ENCODE measurements around the gene CLMN.

The CLMN gene

GRCh38 chr14:95272057-95272456 lies 47.7 kb downstream of the CLMN start:
- H3K4me3 ChIP-seq (ENCODE audit: low read depth, low read length, poor library complexity, severe bottlenecking) = no peak overlapping the region
- no peak overlapping the region for H3K27ac ChIP-seq (ENCODE audit: low read depth, low read length, poor library complexity, severe bottlenecking)
- no peak overlapping the region for H2AFZ ChIP-seq (ENCODE audit: low read length)
- no peak overlapping the region for H3K4me2 ChIP-seq (ENCODE audit: low read length)
- no peaks in the 10 kb centered on the region for H3K27me3 ChIP-seq (ENCODE audit: insufficient read depth, low read length)
- no peaks in the 10 kb centered on the region for H3K36me3 ChIP-seq (ENCODE audit: insufficient read depth, low read length)
- no peaks in the 10 kb centered on the region for H3K4me1 ChIP-seq (ENCODE audit: insufficient read depth, low read length, severe bottlenecking)
- H3K9ac ChIP-seq (ENCODE audit: low read length) = no peak overlapping the region
- no peaks in the 10 kb centered on the region for H3K9me3 ChIP-seq (ENCODE audit: low read length)
- H3K79me2 ChIP-seq (ENCODE audit: insufficient read depth, low read length) = no peaks in the 10 kb centered on the region
- H4K20me1 ChIP-seq (ENCODE audit: insufficient read depth, low read length) = no peaks in the 10 kb centered on the region
- no peaks in the 10 kb centered on the region for H3F3A ChIP-seq (ENCODE audit: insufficient read depth, low read length)
- no peaks in the 10 kb centered on the region for H3K9me2 ChIP-seq (ENCODE audit: low read depth, low read length)
- TF ChIP-seq, protein P1, sequence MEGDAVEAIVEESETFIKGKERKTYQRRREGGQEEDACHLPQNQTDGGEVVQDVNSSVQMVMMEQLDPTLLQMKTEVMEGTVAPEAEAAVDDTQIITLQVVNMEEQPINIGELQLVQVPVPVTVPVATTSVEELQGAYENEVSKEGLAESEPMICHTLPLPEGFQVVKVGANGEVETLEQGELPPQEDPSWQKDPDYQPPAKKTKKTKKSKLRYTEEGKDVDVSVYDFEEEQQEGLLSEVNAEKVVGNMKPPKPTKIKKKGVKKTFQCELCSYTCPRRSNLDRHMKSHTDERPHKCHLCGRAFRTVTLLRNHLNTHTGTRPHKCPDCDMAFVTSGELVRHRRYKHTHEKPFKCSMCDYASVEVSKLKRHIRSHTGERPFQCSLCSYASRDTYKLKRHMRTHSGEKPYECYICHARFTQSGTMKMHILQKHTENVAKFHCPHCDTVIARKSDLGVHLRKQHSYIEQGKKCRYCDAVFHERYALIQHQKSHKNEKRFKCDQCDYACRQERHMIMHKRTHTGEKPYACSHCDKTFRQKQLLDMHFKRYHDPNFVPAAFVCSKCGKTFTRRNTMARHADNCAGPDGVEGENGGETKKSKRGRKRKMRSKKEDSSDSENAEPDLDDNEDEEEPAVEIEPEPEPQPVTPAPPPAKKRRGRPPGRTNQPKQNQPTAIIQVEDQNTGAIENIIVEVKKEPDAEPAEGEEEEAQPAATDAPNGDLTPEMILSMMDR (IDR thresholded peaks at IDR 0.05; ENCODE audit: low read length) = no peak
- no peak for TF ChIP-seq EZH2 (IDR thresholded peaks at IDR 0.05; ENCODE audit: borderline replicate concordance, low read length)

DNA sequence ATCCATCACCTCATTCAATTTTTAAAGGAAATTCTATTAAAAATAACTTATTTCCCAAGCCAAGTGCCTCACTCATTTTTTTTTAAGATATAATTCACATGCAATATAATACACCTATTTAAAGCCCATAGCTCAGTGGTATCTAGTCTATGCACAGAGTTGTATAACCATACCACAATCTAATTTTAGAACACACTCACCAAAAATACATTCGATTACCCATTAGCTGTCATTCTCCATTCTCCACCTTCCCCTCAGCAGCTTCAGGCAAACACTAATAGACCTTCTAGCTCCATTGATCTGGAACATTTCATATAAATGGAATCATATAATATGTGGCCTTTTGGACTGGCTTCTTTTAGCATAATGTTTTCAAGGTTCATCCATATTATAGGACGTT lies 49.5 kb downstream of the CLMN start:
- no peaks in the 10 kb centered on the region for H3K27me3 ChIP-seq (ENCODE audit: insufficient read depth, low read length)
- H3K36me3 ChIP-seq (ENCODE audit: insufficient read depth, low read length) = no peaks in the 10 kb centered on the region
- H3K4me1 ChIP-seq (ENCODE audit: insufficient read depth, low read length, severe bottlenecking) = no peaks in the 10 kb centered on the region
- H3K27ac ChIP-seq (ENCODE audit: low read depth, low read length, poor library complexity, severe bottlenecking) = no peak overlapping the region
- H3K9ac ChIP-seq (ENCODE audit: low read length) = no peak overlapping the region
- no peak overlapping the region for H2AFZ ChIP-seq (ENCODE audit: low read length)
- TF ChIP-seq, protein P1 (IDR thresholded peaks at IDR 0.05; ENCODE audit: low read length) = no peak
- no peak for TF ChIP-seq EZH2 (IDR thresholded peaks at IDR 0.05; ENCODE audit: borderline replicate concordance, low read length)
- no peaks in the 10 kb centered on the region for H3K9me2 ChIP-seq (ENCODE audit: low read depth, low read length)
- H3K4me2 ChIP-seq (ENCODE audit: low read length) = no peak overlapping the region
- H3K4me3 ChIP-seq (ENCODE audit: low read depth, low read length, poor library complexity, severe bottlenecking) = no peak overlapping the region
- H3F3A ChIP-seq (ENCODE audit: insufficient read depth, low read length) = no peaks in the 10 kb centered on the region
- H3K9me3 ChIP-seq (ENCODE audit: low read length) = no peaks in the 10 kb centered on the region
- H4K20me1 ChIP-seq (ENCODE audit: insufficient read depth, low read length) = no peaks in the 10 kb centered on the region
- H3K79me2 ChIP-seq (ENCODE audit: insufficient read depth, low read length) = no peaks in the 10 kb centered on the region

DNA sequence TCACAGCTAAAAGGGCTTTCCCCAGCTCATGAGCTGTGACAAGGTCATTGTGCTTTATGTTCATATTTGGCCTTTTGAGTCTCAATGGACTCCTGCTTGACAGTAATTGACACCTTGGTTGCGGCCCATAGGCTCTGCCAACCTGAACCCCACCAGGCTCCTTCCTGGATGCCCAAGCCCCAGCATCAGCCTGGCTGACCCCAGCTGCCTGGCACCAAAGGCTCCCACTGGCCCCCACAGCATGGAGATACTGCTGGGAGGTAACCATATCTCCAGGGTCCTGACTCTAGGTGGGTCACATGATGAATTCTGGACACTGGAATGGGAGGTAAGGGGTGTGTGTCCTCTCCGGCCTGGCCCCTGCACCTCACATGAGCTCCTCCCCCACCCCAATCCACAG lies 50.2 kb downstream of the CLMN start:
- Histone ChIP-seq H3F3A (ENCODE audit: insufficient read depth, low read length) (no peaks in the 10 kb centered on the region), H3K4me3 (ENCODE audit: low read depth, low read length, poor library complexity, severe bottlenecking) (no peak overlapping the region), H3K9ac (ENCODE audit: low read length) (no peak overlapping the region), H3K36me3 (ENCODE audit: insufficient read depth, low read length) (no peaks in the 10 kb centered on the region), H3K79me2 (ENCODE audit: insufficient read depth, low read length) (no peaks in the 10 kb centered on the region), H2AFZ (ENCODE audit: low read length) (no peak overlapping the region), H3K27ac (ENCODE audit: low read depth, low read length, poor library complexity, severe bottlenecking) (no peak overlapping the region), H3K4me2 (ENCODE audit: low read length) (no peak overlapping the region), H4K20me1 (ENCODE audit: insufficient read depth, low read length) (no peaks in the 10 kb centered on the region), H3K9me2 (ENCODE audit: low read depth, low read length) (no peaks in the 10 kb centered on the region), H3K27me3 (ENCODE audit: insufficient read depth, low read length) (no peaks in the 10 kb centered on the region), H3K4me1 (ENCODE audit: insufficient read depth, low read length, severe bottlenecking) (no peaks in the 10 kb centered on the region), H3K9me3 (ENCODE audit: low read length) (no peaks in the 10 kb centered on the region)
- TF ChIP-seq, protein P1 (IDR thresholded peaks at IDR 0.05; ENCODE audit: low read length) = no peak
